Astrocyte of the cerebellum (primary cell): ENCODE results near the gene MYBL2.
"Not testable (repeated sequence)": the region's sequence is repeated elsewhere in the genome, so short reads cannot be mapped to it uniquely, and the experiment has no call there.

Source experiments
- DNase-seq: peaks from one replicate; pipeline ENCODE4 v3.0.0-alpha.2; 2011; ENCODE audit warnings: low read depth
- H3K4me3 ChIP-seq: 2 replicates; pipeline ENCODE4 v1.5.1; 2011; ENCODE audit warnings: mild to moderate bottlenecking, low read depth, low read length, moderate library complexity
- in situ Hi-C: cut with HindIII; loops from 2 replicates; pipeline ENCODE4 v1.10.0; 2017; ENCODE audit warnings: low sequenced_read_pairs
- TF ChIP-seq, protein P1 (sequence below): IDR thresholded peaks from 2 replicates; pipeline ENCODE4 v1.5.1; 2012; ENCODE audit warnings: low read length, low read depth, moderate library complexity, mild to moderate bottlenecking; ENCODE audit errors: missing control alignments

MYBL2 gene

DNA sequence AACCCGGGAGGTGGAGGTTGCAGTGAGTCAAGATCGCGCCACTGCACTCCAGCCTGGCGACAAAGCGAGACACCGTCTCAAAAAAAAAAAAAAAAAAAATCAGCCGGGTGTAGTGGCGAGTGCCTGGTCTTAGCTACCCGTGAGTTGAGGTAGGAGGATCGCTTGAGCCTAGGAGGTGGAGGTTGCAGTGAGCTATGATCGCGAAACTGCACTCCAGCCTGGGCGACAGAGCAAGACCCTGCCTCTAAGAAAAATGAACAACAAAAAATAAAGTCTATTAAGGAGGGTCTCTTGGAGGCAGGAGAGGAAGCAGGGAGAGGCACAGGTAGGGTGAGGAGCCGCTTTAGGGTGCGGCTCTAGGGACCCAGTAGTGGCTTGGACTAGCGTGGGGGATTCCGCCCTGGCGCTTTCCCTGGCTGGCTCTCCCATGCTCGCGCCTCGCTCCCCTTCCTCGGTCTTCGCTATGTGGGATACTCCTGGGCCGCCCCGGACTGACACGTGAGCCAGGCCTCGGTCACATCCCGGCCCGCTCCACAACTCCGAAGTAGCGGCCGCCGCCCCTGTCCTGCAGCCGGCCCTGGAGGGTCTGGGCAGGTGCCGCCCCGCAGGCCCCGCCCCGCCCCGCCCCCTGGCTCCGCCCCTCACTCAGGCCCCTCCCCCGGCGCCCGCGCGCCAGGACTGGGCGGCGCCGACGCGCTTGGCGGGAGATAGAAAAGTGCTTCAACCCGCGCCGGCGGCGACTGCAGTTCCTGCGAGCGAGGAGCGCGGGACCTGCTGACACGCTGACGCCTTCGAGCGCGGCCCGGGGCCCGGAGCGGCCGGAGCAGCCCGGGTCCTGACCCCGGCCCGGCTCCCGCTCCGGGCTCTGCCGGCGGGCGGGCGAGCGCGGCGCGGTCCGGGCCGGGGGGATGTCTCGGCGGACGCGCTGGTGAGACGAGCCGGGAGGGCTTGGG is at the start of gene MYBL2:
TSS of gene MYBL2 (plus strand) at position 739 of the 953 bp plus-strand sequence. CDS start at position 909, 170 bp downstream.
- in situ Hi-C loops = no loop called here
- peak within 1 kb of the TSS; percentile 44 for H3K4me3 ChIP-seq
- DNase-seq = no peak
- TF ChIP-seq, protein P1, sequence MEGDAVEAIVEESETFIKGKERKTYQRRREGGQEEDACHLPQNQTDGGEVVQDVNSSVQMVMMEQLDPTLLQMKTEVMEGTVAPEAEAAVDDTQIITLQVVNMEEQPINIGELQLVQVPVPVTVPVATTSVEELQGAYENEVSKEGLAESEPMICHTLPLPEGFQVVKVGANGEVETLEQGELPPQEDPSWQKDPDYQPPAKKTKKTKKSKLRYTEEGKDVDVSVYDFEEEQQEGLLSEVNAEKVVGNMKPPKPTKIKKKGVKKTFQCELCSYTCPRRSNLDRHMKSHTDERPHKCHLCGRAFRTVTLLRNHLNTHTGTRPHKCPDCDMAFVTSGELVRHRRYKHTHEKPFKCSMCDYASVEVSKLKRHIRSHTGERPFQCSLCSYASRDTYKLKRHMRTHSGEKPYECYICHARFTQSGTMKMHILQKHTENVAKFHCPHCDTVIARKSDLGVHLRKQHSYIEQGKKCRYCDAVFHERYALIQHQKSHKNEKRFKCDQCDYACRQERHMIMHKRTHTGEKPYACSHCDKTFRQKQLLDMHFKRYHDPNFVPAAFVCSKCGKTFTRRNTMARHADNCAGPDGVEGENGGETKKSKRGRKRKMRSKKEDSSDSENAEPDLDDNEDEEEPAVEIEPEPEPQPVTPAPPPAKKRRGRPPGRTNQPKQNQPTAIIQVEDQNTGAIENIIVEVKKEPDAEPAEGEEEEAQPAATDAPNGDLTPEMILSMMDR = no peak

DNA sequence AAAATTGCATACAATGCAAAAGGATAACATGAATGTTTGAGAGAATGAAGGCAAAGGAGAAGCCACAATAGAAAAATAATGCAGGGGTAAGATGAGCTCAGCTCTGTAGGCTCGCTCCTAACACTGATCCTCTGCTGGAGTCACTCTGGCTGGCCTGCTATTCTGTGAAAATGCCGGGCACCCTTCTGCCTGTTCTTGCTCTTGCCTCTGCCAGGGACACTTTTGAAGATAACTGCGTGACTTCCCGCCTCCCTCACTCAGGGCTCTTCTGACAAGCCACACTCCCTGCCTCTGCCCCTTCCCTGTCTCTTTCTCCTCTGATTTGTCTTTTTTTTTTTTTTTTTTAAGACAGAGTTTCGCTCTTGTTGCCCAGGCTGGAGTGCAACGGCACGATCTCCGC is 35.3 kb upstream of the MYBL2 start:
- H3K4me3 ChIP-seq = no peak overlapping the region
- in situ Hi-C loops = no loop called here
- DNase-seq = no peak
- TF ChIP-seq, protein P1 = no peak

DNA sequence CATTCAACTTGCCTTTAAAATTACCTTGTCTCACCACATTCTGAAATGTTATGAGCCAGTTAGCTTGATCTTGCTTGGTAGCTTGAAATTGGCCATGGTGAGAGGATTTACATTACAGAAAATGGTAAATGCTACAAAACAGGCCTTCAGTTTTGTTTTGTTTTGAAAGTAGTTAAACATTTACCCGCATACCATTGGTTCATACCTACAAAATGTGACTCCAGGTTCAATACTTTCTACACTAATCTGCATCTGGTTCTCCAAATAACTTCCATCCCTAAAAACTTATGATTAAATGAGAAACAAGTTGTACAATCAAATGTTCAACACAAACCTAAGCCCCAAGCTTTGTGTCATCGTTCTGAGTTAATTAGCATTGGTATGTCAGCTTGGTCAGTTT is 30.5 kb upstream of the MYBL2 start:
- DNase-seq = no peak
- TF ChIP-seq, protein P1 = no peak
- H3K4me3 ChIP-seq = no peak overlapping the region
- in situ Hi-C loops = no loop called here

DNA sequence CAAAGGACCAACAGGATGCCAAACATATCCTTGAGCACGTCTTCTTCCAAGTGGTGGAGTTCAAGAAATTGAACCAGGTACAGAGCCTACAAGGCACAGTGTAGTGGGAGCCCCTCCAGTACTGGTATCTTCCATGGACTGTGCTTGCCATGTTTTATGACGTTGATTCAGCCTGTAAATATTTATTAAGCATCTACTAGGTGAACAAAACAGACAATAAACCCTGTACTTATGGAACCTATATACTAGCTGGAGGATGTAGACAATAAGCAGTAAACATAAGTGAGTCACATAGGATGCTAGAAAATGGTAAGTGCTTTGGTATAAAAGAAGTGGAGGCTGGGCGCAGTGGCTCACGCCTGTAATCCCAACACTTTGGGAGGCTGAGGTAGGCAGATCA is 24.4 kb upstream of the MYBL2 start:
- TF ChIP-seq, protein P1 = no peak
- DNase-seq = no peak
- in situ Hi-C loops = no loop called here
- no peak overlapping the region for H3K4me3 ChIP-seq

DNA sequence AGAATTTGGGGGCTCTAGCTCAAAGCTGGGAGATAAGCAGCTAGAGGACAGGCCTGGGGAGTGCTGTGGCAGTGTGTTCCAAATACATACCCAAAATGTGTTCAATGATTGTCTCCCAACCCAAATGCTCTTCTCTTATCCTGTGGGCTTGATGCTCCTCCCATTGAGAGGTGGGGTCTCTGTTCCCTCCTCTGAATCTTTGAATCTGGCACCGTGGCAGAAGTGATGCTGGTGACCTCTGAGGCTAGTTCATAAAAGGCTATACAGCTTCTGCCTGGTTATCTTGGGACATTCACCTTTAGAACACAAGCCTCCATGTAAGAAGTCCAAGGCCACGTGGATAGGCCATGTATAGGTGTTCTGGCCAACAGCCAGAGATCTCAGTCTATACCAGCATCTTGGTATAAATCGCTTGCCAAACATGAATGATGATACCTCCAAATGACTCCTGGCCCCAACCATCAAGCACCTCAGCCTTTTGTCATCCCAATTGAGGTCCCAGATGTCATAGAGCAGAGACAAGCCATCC is 15.9 kb upstream of the MYBL2 start:
- H3K4me3 ChIP-seq = no peak overlapping the region
- in situ Hi-C loops = no loop called here
- TF ChIP-seq, protein P1 = no peak
- DNase-seq = no peak

DNA sequence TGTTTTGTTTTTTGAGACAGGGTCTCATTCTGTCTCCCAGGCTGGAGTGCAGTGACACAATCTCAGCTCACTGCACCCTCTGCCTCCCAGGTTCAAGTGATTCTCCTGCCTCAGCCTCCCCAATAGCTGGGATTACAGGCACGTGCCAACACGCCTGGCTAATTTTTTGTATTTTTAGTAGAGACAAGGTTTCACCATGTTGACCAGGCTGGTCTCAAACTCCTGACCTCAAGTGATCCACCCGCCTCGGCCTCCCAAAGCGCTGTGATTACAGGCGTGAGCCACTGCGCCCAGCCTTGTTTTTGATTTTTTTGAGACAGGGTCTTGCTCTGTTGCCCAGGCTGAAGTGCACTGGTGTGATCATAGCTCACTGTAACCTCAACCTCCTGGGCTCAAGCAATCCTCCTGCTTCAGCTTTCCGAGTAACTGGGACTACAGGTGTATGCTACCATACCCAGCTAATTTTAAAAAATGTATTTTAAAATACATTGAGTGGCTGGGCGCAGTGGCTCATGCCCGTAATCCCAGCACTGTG is 15.2 kb upstream of the MYBL2 start:
- H3K4me3 ChIP-seq, in situ Hi-C loops: not testable (repeated sequence)

DNA sequence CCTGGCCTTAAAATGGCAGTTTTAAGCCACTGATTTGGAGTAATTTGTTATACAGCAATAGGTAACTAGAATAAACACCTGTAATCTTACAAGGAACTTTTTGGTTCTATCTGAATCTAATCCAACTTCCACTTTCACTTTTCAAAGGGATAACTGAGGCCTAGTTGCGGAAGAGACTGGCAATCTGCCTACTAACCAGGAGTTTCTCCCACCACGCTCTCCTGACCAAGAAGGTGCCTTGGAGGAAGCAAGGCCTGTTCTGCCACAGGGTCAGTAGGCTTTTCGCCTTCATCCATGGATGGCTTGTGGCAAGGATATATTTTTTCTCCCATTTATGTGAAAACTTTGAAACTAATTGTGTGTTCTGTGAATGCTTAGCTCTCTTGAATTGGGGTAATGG is 12.9 kb upstream of the MYBL2 start:
- no peak for DNase-seq
- in situ Hi-C loops = no loop called here
- H3K4me3 ChIP-seq = no peak overlapping the region
- TF ChIP-seq, protein P1 = no peak

More for the DNA sequence above, 15.2 kb upstream of the MYBL2 start:
- not testable (repeated sequence) for DNase-seq

DNA sequence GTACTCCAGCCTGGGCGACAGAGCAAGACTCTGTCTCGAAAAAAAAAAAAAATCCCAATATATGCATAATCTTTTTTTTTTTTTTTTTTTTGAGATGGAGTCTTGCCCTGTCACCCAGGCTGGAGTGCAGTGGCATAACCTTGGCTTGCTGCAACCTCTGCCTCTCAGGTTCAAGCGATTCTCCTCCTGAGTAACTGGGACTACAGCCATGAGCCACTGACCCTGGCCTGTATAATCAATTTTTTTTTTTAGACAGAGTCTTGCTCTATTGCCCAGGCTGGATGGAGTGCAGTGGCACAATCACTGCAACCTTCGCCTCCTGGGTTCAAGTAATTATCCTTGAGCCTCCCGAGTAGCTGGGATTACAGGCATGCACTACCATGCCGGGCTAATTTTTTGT is 11.7 kb upstream of the MYBL2 start:
- in situ Hi-C loops, H3K4me3 ChIP-seq, DNase-seq: not testable (repeated sequence)
